ENCODE measurements around the gene NLRP13.

Gene NLRP13

DNA sequence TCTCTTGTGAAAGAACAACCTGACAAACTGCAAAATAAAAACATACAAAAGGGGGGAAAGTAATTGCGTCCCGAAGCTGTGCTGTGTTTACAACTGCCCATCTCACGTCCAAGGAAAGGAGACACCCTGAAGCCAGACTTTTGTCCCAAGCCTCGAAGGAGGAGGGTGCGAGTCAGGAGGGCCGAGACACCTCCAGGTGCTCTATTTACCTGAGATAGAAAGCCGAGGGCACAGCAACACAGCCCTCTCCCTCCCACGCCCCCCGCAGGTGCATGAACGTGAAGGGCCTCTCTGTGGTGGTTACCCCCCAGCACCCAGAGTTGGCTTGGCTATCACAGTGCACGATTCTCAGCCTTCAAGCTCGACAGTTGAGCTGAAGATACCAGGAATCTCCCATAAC lies 33.2 kb downstream of the NLRP13 start:
- no peak for DNase-seq

DNA sequence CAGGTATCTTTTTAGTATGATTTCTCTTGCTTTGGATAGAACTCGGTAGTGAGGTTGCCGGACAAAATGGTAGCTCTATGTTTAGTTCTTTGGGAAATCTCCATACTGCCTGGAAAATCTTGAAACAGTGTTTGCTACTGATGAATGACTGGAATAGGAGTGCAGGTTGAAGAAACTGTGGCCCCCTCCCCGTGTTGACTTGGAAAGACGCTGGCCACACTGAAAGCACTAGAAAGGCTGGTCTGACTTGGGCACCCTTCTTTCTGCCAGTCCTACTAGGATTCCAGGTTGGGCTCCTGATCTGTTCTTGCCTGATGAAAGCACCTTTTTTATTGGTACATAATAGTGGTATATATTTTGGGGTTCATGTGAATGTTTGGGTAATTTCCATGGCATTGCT lies 49.5 kb downstream of the NLRP13 start:
- DNase-seq, result no peak

DNA sequence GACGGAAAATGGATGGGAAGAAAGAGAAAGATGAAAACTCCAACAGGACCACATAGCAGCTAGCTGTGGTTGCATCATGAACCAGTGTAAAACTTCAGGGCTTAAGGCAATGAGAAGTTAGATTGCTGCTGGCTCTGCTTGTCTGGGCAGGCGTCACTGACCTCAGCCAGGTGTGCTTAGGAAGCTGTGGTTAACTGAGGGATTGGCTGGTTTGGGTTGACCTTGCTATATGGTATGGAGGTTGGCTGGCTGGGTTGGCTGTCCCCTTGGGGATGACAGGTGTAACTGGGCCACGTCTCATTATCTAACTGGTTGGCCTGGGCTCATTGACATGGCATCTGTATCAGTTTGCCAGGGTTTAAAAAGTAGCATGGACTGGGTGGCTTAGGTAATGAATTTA lies 54.9 kb downstream of the NLRP13 start:
- DNase-seq, result no peak

DNA sequence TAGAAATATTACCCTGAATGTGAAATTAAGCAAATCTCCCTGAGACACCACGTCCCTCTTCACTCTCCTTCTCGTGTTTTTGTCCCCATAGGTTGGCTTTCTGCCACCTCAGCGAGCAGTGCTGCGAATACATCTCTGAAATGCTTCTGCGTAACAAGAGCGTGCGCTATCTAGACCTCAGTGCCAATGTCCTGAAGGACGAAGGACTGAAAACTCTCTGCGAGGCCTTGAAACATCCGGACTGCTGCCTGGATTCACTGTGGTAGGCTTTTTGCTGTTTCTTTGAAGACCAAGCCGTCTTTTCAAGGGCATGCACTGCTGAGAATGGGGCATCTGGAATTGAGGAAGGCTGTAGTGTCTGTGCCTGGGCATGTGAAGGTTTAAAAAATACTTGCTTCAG lies 61.4 kb downstream of the NLRP13 start:
- no peak for DNase-seq

DNA sequence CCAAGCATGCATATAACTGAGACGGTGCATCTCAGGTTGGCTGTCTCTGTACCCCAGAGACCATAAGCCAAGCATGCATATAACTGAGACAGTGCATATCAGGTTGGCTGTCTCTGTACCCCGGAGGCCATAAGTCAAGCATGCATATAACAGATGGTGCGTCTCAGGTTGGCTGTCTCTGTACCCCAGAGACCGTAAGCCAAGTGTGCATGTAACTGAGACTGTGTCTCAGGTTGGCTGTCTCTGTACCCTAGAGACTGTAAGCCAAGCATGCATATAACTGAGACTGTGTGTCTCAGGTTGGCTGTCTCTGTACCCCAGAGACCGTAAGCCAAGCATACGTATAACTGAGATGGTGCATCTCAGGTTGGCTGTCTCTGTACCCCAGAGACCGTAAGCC lies 65.0 kb downstream of the NLRP13 start:
- DNase-seq, result no peak

DNA sequence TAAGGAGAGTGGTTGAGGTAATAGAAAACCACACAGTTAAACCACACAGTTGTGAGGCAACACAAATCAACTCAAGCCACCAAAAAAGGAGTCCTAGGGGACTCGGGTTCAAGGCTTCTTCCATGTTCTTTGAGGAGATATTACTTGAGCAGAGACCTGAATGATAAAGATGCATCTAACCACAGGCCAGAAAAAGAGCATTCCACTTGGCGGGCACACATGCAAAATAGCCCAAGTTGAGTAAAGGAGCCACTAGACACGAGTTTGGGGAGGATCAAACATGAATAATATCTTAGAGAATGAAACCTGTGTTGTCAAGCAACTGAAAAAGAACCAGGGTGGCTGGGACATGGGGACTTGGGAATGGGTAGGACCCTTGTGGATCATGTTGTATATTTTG lies 65.6 kb downstream of the NLRP13 start:
- no peak for DNase-seq

DNA sequence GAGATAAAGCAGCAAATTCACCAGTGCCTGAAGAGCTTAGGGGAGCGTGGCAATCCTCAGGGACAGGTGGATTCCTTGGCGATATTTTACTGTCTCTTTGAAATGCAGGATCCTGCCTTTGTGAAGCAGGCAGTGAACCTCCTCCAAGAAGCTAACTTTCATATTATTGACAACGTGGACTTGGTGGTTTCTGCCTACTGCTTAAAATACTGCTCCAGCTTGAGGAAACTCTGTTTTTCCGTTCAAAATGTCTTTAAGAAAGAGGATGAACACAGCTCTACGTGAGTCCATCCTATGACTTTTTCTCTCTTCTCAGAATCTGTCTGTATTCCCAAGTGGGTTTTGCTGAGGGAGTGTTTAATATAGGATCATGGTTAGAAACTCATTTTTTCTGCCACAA lies 73.2 kb downstream of the NLRP13 start:
- no peak for DNase-seq

DNA sequence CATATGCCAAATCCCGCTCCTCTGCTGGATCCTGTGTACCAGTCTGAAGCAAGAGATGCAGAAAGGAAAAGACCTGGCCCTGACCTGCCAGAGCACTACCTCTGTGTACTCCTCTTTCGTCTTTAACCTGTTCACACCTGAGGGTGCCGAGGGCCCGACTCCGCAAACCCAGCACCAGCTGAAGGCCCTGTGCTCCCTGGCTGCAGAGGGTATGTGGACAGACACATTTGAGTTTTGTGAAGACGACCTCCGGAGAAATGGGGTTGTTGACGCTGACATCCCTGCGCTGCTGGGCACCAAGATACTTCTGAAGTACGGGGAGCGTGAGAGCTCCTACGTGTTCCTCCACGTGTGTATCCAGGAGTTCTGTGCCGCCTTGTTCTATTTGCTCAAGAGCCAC lies 73.7 kb downstream of the NLRP13 start:
- DNase-seq, result no peak

DNA sequence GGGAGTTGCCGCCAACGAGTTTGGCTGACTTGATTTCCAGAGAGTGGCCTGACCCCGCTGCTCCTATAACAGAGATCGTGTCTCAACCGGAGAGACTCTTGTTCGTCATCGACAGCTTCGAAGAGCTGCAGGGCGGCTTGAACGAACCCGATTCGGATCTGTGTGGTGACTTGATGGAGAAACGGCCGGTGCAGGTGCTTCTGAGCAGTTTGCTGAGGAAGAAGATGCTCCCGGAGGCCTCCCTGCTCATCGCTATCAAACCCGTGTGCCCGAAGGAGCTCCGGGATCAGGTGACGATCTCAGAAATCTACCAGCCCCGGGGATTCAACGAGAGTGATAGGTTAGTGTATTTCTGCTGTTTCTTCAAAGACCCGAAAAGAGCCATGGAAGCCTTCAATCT lies 74.2 kb downstream of the NLRP13 start:
- no peak for DNase-seq

DNA sequence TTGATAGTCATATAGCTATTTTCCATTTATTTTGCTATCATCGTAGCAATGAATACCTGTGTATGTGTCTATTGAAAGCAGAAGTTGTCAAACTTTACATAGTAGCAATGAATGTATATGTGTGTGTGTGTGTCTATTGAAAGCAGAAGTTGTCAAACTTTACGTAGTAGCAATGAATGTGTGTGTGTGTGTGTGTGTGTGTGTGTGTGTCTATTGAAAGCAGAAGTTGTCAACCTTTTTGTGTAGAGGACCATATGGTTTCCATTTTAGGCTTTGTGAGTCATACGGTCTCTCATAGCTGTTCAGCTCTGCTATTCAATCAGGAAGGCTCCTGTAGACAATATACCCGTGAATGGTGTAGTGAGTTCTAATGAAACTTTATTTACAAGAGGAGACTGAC lies 75.0 kb downstream of the NLRP13 start:
- DNase-seq, result no peak

DNA sequence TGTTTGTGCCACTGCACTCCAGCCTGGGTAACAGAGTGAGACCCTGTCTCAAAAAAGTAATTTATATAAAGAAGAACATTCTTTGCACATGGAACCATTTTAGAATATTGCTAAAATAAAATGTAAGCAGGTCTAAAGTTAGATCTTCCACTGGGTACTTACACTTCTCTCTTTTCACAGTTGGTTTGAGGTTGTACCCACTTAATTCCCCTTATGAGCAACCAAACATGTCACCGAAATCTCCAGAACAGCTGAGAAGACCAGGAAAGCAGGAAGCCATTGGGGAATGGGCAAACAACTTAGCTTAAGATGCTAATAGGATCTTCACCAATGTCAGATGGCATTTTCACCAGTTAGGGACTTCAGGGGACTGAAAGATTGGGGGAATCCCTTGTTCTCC lies 77.0 kb downstream of the NLRP13 start:
- DNase-seq, result no peak

All from SHP77 (cell line).